ENCODE results near the gene CCDC91.
A peak's percentile ranks its signal among the peaks of the same experiment; 100 is the strongest.

CCDC91 gene

GRCh38 chr12:28563936-28564335 is 373.7 kb downstream of the CCDC91 start:
- no peak for DNase-seq (ENCODE audit: insufficient read length)
- no peak for FAIRE-seq
- no peak for TF ChIP-seq POLR2AphosphoS5 (IDR thresholded peaks at IDR 0.05; ENCODE audit: low read depth, low read length)
- no peak for TF ChIP-seq TAF1 (IDR thresholded peaks at IDR 0.05; ENCODE audit: borderline replicate concordance, low read depth, low read length)
- TF ChIP-seq POLR2A (IDR thresholded peaks at IDR 0.05; ENCODE audit: low read depth, low read length), result no peak

- DNase-seq (ENCODE audit: insufficient read length) (no peak), FAIRE-seq (no peak)
- no peak for TF ChIP-seq POLR2AphosphoS5 (IDR thresholded peaks at IDR 0.05; ENCODE audit: low read depth, low read length)
- TF ChIP-seq POLR2A (IDR thresholded peaks at IDR 0.05; ENCODE audit: low read depth, low read length), result no peak
- TF ChIP-seq TAF1 (IDR thresholded peaks at IDR 0.05; ENCODE audit: borderline replicate concordance, low read depth, low read length), result no peak
Measured at GRCh38 chr12:28568118-28568517, 377.9 kb downstream of the CCDC91 start.

- FAIRE-seq, result no peak
- TF ChIP-seq POLR2A (IDR thresholded peaks at IDR 0.05; ENCODE audit: low read depth, low read length) (no peak), TAF1 (IDR thresholded peaks at IDR 0.05; ENCODE audit: borderline replicate concordance, low read depth, low read length) (no peak), POLR2AphosphoS5 (IDR thresholded peaks at IDR 0.05; ENCODE audit: low read depth, low read length) (no peak)
- no peak for DNase-seq (ENCODE audit: insufficient read length)
Measured at GRCh38 chr12:28568704-28569103, 378.4 kb downstream of the CCDC91 start.

- DNase-seq (ENCODE audit: insufficient read length), result no peak
- TF ChIP-seq POLR2AphosphoS5 (IDR thresholded peaks at IDR 0.05; ENCODE audit: low read depth, low read length), result no peak
- no peak for TF ChIP-seq POLR2A (IDR thresholded peaks at IDR 0.05; ENCODE audit: low read depth, low read length)
- no peak for TF ChIP-seq TAF1 (IDR thresholded peaks at IDR 0.05; ENCODE audit: borderline replicate concordance, low read depth, low read length)
- no peak for FAIRE-seq
Measured at GRCh38 chr12:28569698-28570411, 379.6 kb downstream of the CCDC91 start.

GRCh38 chr12:28570811-28571210 is 380.6 kb downstream of the CCDC91 start:
- TF ChIP-seq POLR2A (IDR thresholded peaks at IDR 0.05; ENCODE audit: low read depth, low read length) (no peak), TAF1 (IDR thresholded peaks at IDR 0.05; ENCODE audit: borderline replicate concordance, low read depth, low read length) (no peak), POLR2AphosphoS5 (IDR thresholded peaks at IDR 0.05; ENCODE audit: low read depth, low read length) (no peak)
- no peak for FAIRE-seq
- DNase-seq (ENCODE audit: insufficient read length), result no peak

- no peak for DNase-seq (ENCODE audit: insufficient read length)
- no peak for FAIRE-seq
- no peak for TF ChIP-seq TAF1 (IDR thresholded peaks at IDR 0.05; ENCODE audit: borderline replicate concordance, low read depth, low read length)
- TF ChIP-seq POLR2AphosphoS5 (IDR thresholded peaks at IDR 0.05; ENCODE audit: low read depth, low read length), result no peak
- no peak for TF ChIP-seq POLR2A (IDR thresholded peaks at IDR 0.05; ENCODE audit: low read depth, low read length)
Measured at GRCh38 chr12:28574746-28575592, 384.7 kb downstream of the CCDC91 start.

- FAIRE-seq (no peak), DNase-seq (ENCODE audit: insufficient read length) (no peak)
- TF ChIP-seq TAF1 (IDR thresholded peaks at IDR 0.05; ENCODE audit: borderline replicate concordance, low read depth, low read length), result no peak
- TF ChIP-seq POLR2AphosphoS5 (IDR thresholded peaks at IDR 0.05; ENCODE audit: low read depth, low read length), result no peak
- TF ChIP-seq POLR2A (IDR thresholded peaks at IDR 0.05; ENCODE audit: low read depth, low read length), result no peak
Measured at GRCh38 chr12:28575593-28576205, 385.4 kb downstream of the CCDC91 start.

GRCh38 chr12:28578361-28578760 is 388.1 kb downstream of the CCDC91 start:
- TF ChIP-seq POLR2A (IDR thresholded peaks at IDR 0.05; ENCODE audit: low read depth, low read length) (no peak), TAF1 (IDR thresholded peaks at IDR 0.05; ENCODE audit: borderline replicate concordance, low read depth, low read length) (no peak), POLR2AphosphoS5 (IDR thresholded peaks at IDR 0.05; ENCODE audit: low read depth, low read length) (no peak)
- FAIRE-seq (no peak), DNase-seq (ENCODE audit: insufficient read length) (no peak)

- TF ChIP-seq TAF1 (IDR thresholded peaks at IDR 0.05; ENCODE audit: borderline replicate concordance, low read depth, low read length) (no peak), POLR2A (IDR thresholded peaks at IDR 0.05; ENCODE audit: low read depth, low read length) (no peak), POLR2AphosphoS5 (IDR thresholded peaks at IDR 0.05; ENCODE audit: low read depth, low read length) (no peak)
- no peak for FAIRE-seq
- DNase-seq (ENCODE audit: insufficient read length), result no peak
Measured at GRCh38 chr12:28578833-28579252, 388.6 kb downstream of the CCDC91 start.

GRCh38 chr12:28582672-28583376 is 392.6 kb downstream of the CCDC91 start:
- DNase-seq (ENCODE audit: insufficient read length) (no peak), FAIRE-seq (peak; percentile 48)
- TF ChIP-seq POLR2AphosphoS5 (IDR thresholded peaks at IDR 0.05; ENCODE audit: low read depth, low read length) (no peak), POLR2A (IDR thresholded peaks at IDR 0.05; ENCODE audit: low read depth, low read length) (no peak), TAF1 (IDR thresholded peaks at IDR 0.05; ENCODE audit: borderline replicate concordance, low read depth, low read length) (no peak)
